KMS-11 (cell line): ENCODE data around the gene ZBTB20.

Experiments
- H2AFZ ChIP-seq: fragments of 200-600 bp; sonication (generic); 2 replicates; pipeline ENCODE4 v1.6.1; 2016; ENCODE audit warnings: antibody characterized with exemption, mixed run types, low read depth
- H3K27ac ChIP-seq: fragments of 200-600 bp; sonication (generic); 2 replicates; pipeline ENCODE4 v1.6.1; 2016; ENCODE audit warnings: mild to moderate bottlenecking, mixed run types
- H3K27me3 ChIP-seq: fragments of 200-600 bp; sonication (generic); 2 replicates; pipeline ENCODE4 v1.6.1; 2017; ENCODE audit warnings: mild to moderate bottlenecking, low read depth, mixed run types, moderate library complexity; ENCODE audit not compliant: insufficient read depth
- H3K36me3 ChIP-seq: fragments of 200-600 bp; sonication (generic); 2 replicates; pipeline ENCODE4 v1.6.1; 2017; ENCODE audit warnings: mild to moderate bottlenecking, mixed run types; ENCODE audit not compliant: insufficient read depth
- H3K4me1 ChIP-seq: fragments of 200-600 bp; sonication (generic); 2 replicates; pipeline ENCODE4 v1.6.1; 2016; ENCODE audit warnings: mild to moderate bottlenecking, low read depth, mixed run types; ENCODE audit not compliant: poor library complexity, severe bottlenecking
- H3K4me2 ChIP-seq: fragments of 200-600 bp; sonication (generic); 2 replicates; pipeline ENCODE4 v1.7.0; 2016; ENCODE audit warnings: mild to moderate bottlenecking, mixed run types
- H3K4me3 ChIP-seq: fragments of 200-600 bp; sonication (generic); IDR thresholded peaks from 2 replicates; pipeline ENCODE4 v1.6.1; 2017; ENCODE audit warnings: low read depth, low read length, mixed read lengths; ENCODE audit not compliant: insufficient read depth
- H3K79me2 ChIP-seq: fragments of 200-600 bp; sonication (generic); 2 replicates; pipeline ENCODE4 v1.6.1; 2016; ENCODE audit warnings: low read depth, mixed run types; ENCODE audit not compliant: insufficient read depth
- H3K9ac ChIP-seq: fragments of 200-600 bp; sonication (generic); 2 replicates; pipeline ENCODE4 v1.6.1; 2016; ENCODE audit warnings: mild to moderate bottlenecking, mixed run types
- H4K20me1 ChIP-seq: fragments of 200-600 bp; sonication (generic); 2 replicates; pipeline ENCODE4 v1.6.1; 2016; ENCODE audit warnings: mild to moderate bottlenecking, mixed run types; ENCODE audit not compliant: insufficient read depth
- CTCF ChIP-seq: fragments of 200-600 bp; sonication (generic); conservative IDR thresholded peaks from 2 replicates; pipeline ENCODE4 v1.6.1; 2017; ENCODE audit warnings: low read depth, mild to moderate bottlenecking, antibody characterized with exemption, low read length, moderate library complexity, mixed read lengths

ZBTB20 gene

GRCh38 chr3:114596147-114596546 lies 550.9 kb downstream of the ZBTB20 start:
- Histone ChIP-seq H3K36me3 (no peaks in the 10 kb centered on the region), H2AFZ (no peak overlapping the region), H3K27me3 (no peaks in the 10 kb centered on the region), H3K79me2 (no peaks in the 10 kb centered on the region), H3K4me3 (no peak overlapping the region), H3K4me1 (no peaks in the 10 kb centered on the region), H3K4me2 (no peak overlapping the region), H4K20me1 (no peaks in the 10 kb centered on the region), H3K27ac (no peak overlapping the region), H3K9ac (no peak overlapping the region)
- TF ChIP-seq CTCF: no peak

GRCh38 chr3:114595522-114596028 lies 551.5 kb downstream of the ZBTB20 start:
- H3K79me2 ChIP-seq: no peaks in the 10 kb centered on the region
- no peak overlapping the region for H3K9ac ChIP-seq
- no peak overlapping the region for H2AFZ ChIP-seq
- no peak for TF ChIP-seq CTCF
- no peaks in the 10 kb centered on the region for H4K20me1 ChIP-seq
- no peak overlapping the region for H3K4me2 ChIP-seq
- no peak overlapping the region for H3K27ac ChIP-seq
- H3K36me3 ChIP-seq: no peaks in the 10 kb centered on the region
- H3K4me3 ChIP-seq: no peak overlapping the region
- H3K27me3 ChIP-seq: no peaks in the 10 kb centered on the region
- H3K4me1 ChIP-seq: no peaks in the 10 kb centered on the region

- Histone ChIP-seq H3K27ac (no peak overlapping the region), H3K4me2 (no peak overlapping the region), H3K27me3 (no peaks in the 10 kb centered on the region), H3K4me1 (no peaks in the 10 kb centered on the region), H3K4me3 (no peak overlapping the region), H4K20me1 (no peaks in the 10 kb centered on the region), H3K79me2 (no peaks in the 10 kb centered on the region), H3K36me3 (no peaks in the 10 kb centered on the region), H3K9ac (no peak overlapping the region), H2AFZ (no peak overlapping the region)
- no peak for TF ChIP-seq CTCF
Measured at GRCh38 chr3:114590309-114591047, 556.6 kb downstream of the ZBTB20 start.

DNA sequence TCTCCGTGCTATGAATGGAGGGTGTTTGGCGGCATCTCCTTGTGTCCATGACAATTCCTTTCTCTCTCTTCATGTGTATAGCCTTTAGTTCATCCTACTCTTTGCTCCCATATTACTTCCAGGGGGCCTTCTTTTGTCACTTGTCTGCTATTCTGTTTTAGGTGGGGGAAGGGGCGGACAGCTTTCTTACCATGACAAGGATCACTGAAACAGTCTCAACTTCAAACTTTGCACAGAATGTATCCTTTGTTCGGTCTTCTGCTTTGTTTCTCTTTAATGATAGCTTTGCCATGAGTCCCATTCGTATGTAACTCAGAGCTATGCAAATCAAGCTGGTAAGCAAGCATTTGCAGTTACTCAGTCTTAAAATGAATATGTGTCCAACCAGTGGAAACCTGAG lies 559.1 kb downstream of the ZBTB20 start:
- TF ChIP-seq CTCF: no peak

More for the DNA sequence above, 559.1 kb downstream of the ZBTB20 start:
- Histone ChIP-seq H3K27me3 (peaks cover 15% of the 10 kb centered on the region; the same call in 1 of the 2 replicates), H3K79me2 (no peaks in the 10 kb centered on the region), H3K4me3 (no peak overlapping the region), H3K36me3 (no peaks in the 10 kb centered on the region), H3K4me2 (no peak overlapping the region), H4K20me1 (no peaks in the 10 kb centered on the region), H3K4me1 (peaks cover 18% of the 10 kb centered on the region), H3K27ac (no peak overlapping the region), H3K9ac (no peak overlapping the region), H2AFZ (no peak overlapping the region)
